Measurements from ENCODE around the gene DNER.

Gene DNER

GRCh38 chr2:229319558-229319957 lies 394.8 kb downstream of the DNER start:
- no peak for DNase-seq

GRCh38 chr2:229314117-229314516 lies 400.2 kb downstream of the DNER start:
- DNase-seq = no peak

- DNase-seq = no peak
Observed at GRCh38 chr2:229313591-229313990, 400.8 kb downstream of the DNER start.
